Activated CD4-positive, alpha-beta T cell treated with anti-CD3 and anti-CD28 coated beads, Interleukin-2, amount 10 ng/mL, durations not matched to agents 24 days and 14 days (primary cell): Measurements from ENCODE around the gene PPP5C. TPM values are rescaled to one million over a fixed set of nuclear protein-coding genes. Genes with fewer than 3 reads are reported as not detected.
"Not testable (repeated sequence)": the region's sequence is repeated elsewhere in the genome, so short reads cannot be mapped to it uniquely, and the experiment has no call there.

Source experiments
- DNase-seq: peaks from one replicate; pipeline ENCODE4 v3.0.0; 2022
- H3K27ac Mint-ChIP-seq: one replicate; pipeline ENCODE4 v1.8.0; 2022; ENCODE audit warnings: mild to moderate bottlenecking, mixed read lengths
- H3K27me3 Mint-ChIP-seq: one replicate; pipeline ENCODE4 v1.8.0; 2022; ENCODE audit warnings: mixed read lengths
- H3K36me3 Mint-ChIP-seq: one replicate; pipeline ENCODE4 v1.8.0; 2022; ENCODE audit warnings: low read depth, mild to moderate bottlenecking, mixed read lengths
- H3K4me1 Mint-ChIP-seq: one replicate; pipeline ENCODE4 v1.8.0; 2021; ENCODE audit warnings: mixed read lengths
- H3K4me3 Mint-ChIP-seq: one replicate; pipeline ENCODE4 v1.8.0; 2022; ENCODE audit warnings: mild to moderate bottlenecking, moderate library complexity, mixed read lengths
- H3K9me3 Mint-ChIP-seq: one replicate; pipeline ENCODE4 v1.8.0; 2021; ENCODE audit warnings: mixed read lengths
- intact Hi-C: fragments of 100-400 bp; cut with micrococcal nuclease; formaldehyde crosslinking; loops from one replicate; pipeline ENCODE4 v1.15.1; 2023
- total RNA-seq: library from RNA; stranded (reverse); gene quantifications from 2 replicates; pipeline ENCODE4 v1.2.3, GENCODE V29; 2022

The PPP5C gene
- total RNA-seq, 1 donor from 2014 or later = 169 TPM

DNA sequence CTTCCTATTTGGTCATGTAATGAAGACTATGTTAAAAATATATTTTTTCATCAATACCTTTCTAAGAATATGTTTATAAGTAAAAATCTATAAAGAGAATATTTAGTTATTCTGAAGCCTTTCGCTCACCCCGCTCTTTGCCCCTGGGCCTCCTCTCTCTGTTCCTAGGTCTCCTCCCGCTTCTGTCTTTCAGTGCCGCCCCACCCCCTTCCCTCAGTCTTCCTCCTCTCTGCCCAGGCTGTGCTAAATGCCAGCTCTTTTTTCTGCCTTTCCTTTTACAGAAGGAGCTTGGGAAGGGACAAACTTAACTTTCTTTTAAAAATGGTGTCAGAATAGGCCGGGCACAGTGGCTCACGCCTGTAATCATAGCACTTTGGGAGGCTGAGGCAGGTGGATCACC is 27.3 kb upstream of the PPP5C start:
- Mint-ChIP-seq H3K4me1 (no peaks in the 10 kb centered on the region), H3K27me3 (peaks cover 2% of the 10 kb centered on the region), H3K36me3 (no peaks in the 10 kb centered on the region), H3K4me3 (no peak overlapping the region), H3K9me3 (no peaks in the 10 kb centered on the region), H3K27ac (no peak overlapping the region)
- intact Hi-C loops = no loop called here
- DNase-seq = no peak

DNA sequence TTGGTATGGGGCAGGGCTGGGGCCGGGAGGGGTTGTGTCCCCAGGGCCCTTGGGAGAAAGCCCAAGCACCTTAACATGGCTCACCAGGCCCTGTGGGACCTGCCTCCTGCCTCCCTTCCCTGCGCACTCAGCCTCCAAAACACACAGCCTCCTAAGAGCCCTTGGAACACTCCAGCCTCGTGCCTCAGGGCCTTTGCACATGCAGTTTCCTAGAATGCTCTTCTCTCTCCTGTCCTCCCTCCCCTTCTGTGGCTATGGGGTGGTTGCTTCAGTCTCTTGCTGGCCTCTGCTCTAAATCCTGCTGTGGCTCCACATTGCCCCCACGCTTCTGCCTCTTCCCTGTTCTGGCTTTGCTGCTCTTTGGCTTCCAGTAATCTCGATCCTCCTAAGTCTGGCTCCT is 26.3 kb upstream of the PPP5C start:
- Mint-ChIP-seq H3K9me3 (peaks cover 4% of the 10 kb centered on the region), H3K27ac (no peak overlapping the region), H3K27me3 (peaks cover 2% of the 10 kb centered on the region), H3K4me1 (no peaks in the 10 kb centered on the region), H3K4me3 (no peak overlapping the region), H3K36me3 (no peaks in the 10 kb centered on the region)
- no peak for DNase-seq
- intact Hi-C loops = no loop called here

DNA sequence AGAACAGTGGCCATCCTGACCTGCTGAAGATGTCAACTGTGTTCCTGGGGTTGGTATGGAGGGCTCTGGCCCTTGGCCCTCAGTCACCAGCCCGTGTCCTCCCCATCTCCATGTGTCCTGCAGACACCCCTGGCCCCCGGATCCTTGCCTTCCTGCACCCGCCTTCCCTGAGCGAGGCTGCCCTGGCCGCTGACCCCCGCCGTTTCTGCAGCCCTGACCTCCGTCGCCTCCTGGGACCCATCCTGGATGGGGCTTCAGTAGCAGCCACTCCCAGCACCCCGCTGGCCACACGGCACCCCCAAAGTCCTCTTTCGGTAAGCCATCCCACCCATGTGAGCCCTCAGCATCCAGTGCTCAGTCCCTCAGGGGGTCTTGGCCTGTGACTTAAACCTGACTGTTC is 25.2 kb upstream of the PPP5C start:
- Mint-ChIP-seq H3K9me3 (peaks cover 10% of the 10 kb centered on the region), H3K27me3 (no peaks in the 10 kb centered on the region), H3K4me1 (no peaks in the 10 kb centered on the region), H3K27ac (no peak overlapping the region), H3K36me3 (no peaks in the 10 kb centered on the region), H3K4me3 (no peak overlapping the region)
- no peak for DNase-seq
- intact Hi-C loops = no loop called here

DNA sequence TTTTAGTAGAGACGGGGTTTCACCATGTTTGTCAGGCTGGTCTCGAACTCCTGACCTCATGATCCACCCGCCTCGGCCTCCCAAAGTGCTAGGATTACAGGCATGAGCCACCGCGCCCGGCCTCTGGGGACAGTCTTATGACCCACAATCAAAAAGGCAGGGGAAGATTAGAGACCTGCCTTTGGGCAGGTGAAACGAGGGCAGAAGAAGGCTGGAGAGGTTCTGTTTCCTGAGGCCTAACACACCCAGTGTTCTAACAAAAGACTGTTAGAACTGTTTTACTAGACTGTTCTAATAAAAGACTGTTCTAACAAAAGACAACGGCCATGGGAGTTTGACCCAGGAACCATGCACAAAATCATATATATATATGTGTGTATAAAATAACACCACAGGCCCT is 23.7 kb upstream of the PPP5C start:
- H3K9me3 Mint-ChIP-seq, H3K27ac Mint-ChIP-seq, DNase-seq, H3K4me1 Mint-ChIP-seq, H3K4me3 Mint-ChIP-seq, intact Hi-C loops, H3K27me3 Mint-ChIP-seq, H3K36me3 Mint-ChIP-seq: not testable (repeated sequence)

DNA sequence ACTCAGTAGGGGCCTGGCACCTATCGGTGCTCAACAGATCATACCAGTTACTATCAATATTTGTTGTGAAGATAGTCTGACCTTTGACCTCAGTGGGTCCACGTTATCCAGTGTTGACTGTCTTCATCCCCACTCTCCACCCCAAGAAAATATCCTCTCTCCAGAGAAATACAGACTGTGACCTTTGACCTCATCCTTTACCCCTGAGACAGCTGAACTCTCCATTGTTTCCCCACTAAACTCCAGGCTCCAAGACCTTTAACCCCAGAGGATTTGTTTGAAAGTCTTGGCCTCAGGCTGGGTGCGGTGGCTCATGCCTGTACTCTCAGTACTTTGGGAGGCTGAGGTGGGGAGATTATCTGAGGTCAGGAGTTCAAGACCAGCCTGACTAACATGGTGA is 22.6 kb upstream of the PPP5C start:
- Mint-ChIP-seq H3K27me3 (no peaks in the 10 kb centered on the region), H3K4me3 (no peak overlapping the region), H3K36me3 (no peaks in the 10 kb centered on the region), H3K27ac (no peak overlapping the region), H3K4me1 (no peaks in the 10 kb centered on the region), H3K9me3 (peaks cover 10% of the 10 kb centered on the region)
- intact Hi-C loops = no loop called here
- DNase-seq = no peak

DNA sequence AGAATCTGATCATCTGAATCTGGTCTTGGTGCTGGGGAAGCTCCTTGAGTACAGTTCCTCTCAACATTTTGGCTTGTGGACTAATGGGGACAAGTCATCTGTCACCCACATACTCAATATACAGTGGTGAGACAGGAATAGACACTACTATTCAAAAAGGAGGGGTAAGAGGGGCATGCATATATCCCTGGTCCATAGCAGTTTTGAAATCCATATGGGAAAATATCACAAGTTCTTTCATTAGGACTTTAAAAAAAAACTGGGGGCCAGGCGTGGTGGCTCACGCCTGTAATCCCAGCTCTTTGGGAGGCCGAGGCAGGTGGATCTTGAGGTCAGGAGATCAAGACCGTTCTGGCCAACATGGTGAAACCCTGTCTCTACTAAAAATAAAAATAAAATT is 20.3 kb upstream of the PPP5C start:
- Mint-ChIP-seq H3K4me1 (no peaks in the 10 kb centered on the region), H3K27me3 (no peaks in the 10 kb centered on the region), H3K9me3 (peaks cover 24% of the 10 kb centered on the region), H3K27ac (no peak overlapping the region), H3K36me3 (no peaks in the 10 kb centered on the region), H3K4me3 (no peak overlapping the region)
- intact Hi-C loops = no loop called here
- DNase-seq = no peak

DNA sequence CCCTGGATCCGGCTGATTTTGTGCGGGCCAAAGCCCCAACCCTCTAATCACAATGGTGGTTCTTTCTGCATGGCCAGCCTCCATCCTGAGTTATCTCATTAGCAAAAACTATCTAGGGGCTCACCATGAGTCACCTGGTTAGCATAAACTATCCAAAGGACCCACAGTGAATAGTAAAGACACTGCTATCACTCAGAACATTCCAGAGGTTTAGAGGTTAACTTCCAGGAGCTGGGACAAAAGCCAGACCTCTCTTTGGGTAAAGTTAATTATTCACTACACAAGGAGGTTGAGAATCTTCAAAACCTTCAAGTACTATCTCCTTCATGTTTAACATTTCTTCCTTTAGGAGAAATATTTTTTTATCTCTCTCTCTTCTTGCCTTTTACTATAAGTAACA is 18.8 kb upstream of the PPP5C start:
- no peaks in the 10 kb centered on the region for H3K4me1 Mint-ChIP-seq
- no peak overlapping the region for H3K27ac Mint-ChIP-seq
- no peaks in the 10 kb centered on the region for H3K27me3 Mint-ChIP-seq
- H3K9me3 Mint-ChIP-seq = peaks cover 24% of the 10 kb centered on the region
- no peak for DNase-seq
- H3K4me3 Mint-ChIP-seq = no peak overlapping the region
- intact Hi-C loops = no loop called here
- H3K36me3 Mint-ChIP-seq = no peaks in the 10 kb centered on the region

DNA sequence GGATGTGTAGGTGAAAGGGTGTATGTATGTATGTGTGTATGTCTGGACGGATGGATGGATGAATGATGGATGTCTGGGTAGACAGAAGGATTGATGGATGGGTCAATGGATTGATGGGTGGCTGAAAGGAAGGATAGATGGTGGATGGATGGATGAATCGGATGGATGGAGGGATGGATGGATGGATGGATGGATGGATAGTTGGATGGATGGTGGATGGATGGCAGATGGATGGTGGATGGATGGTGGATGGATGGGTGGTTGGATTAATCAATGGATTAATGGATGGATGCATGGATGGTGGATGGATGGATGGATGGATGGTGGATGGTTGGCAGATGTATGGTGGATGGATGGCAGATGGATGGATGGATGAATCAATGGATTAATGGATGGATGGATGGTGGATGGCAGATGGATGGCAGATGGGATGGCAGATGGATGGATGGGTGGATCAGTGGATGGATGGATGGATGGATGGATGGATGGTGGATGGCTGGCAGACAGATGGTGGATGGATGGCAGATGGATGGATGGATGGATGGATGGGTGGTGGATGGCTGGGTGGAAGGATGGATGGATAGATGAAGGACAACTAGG is 16.5 kb upstream of the PPP5C start:
- peaks cover 21% of the 10 kb centered on the region for H3K9me3 Mint-ChIP-seq

DNA sequence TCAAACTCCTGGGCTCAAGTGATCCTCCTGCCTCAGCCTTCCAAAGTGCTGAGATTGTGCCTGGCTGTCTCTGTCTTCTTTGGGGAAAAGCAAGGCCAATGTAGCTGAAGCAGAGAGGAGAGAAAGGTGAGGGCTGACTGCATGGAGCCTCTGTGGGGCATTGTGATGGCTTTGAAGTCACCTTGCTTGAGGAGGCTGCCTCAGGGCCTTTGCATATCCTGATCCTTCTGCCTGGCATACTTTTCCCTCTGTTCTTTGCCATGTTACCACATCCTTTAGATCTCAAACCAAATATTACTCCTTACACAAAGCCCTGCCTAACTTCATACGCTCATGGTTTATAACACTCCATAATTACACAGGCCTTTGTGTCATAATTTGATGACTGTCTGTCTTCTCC is 9.4 kb upstream of the PPP5C start:
- Mint-ChIP-seq H3K27ac (no peak overlapping the region), H3K4me3 (no peak overlapping the region), H3K4me1 (no peaks in the 10 kb centered on the region), H3K36me3 (no peaks in the 10 kb centered on the region), H3K9me3 (no peaks in the 10 kb centered on the region), H3K27me3 (peaks cover 17% of the 10 kb centered on the region)
- no peak for DNase-seq
- intact Hi-C loops = no loop called here

More for the DNA sequence above, 16.5 kb upstream of the PPP5C start:
- intact Hi-C loops = no loop called here
- no peak overlapping the region for H3K27ac Mint-ChIP-seq
- no peak overlapping the region for H3K4me3 Mint-ChIP-seq
- H3K27me3 Mint-ChIP-seq = no peaks in the 10 kb centered on the region
- no peaks in the 10 kb centered on the region for H3K4me1 Mint-ChIP-seq
- DNase-seq = no peak
- H3K36me3 Mint-ChIP-seq = no peaks in the 10 kb centered on the region

DNA sequence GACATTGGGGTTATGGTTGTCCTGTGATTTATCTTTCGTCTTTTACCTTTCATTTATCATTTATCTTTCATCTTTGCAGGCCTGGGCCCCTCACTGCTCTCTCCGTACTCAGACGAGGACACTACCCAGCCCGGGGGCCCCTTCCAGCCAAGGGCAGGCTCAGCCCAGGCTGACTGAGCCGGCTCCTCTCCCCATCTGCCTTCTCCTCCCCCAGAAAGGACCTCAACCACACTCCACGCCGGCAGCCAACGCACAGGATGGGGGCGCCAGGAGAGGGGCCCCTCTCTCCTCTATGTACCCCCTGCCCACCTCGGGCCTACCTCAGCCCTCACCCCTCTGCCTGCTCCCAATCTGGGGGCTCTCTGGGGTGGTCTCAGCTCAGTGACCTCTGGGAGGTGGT is 7.4 kb upstream of the PPP5C start:
- Mint-ChIP-seq H3K4me3 (no peak overlapping the region), H3K9me3 (no peaks in the 10 kb centered on the region)

DNA sequence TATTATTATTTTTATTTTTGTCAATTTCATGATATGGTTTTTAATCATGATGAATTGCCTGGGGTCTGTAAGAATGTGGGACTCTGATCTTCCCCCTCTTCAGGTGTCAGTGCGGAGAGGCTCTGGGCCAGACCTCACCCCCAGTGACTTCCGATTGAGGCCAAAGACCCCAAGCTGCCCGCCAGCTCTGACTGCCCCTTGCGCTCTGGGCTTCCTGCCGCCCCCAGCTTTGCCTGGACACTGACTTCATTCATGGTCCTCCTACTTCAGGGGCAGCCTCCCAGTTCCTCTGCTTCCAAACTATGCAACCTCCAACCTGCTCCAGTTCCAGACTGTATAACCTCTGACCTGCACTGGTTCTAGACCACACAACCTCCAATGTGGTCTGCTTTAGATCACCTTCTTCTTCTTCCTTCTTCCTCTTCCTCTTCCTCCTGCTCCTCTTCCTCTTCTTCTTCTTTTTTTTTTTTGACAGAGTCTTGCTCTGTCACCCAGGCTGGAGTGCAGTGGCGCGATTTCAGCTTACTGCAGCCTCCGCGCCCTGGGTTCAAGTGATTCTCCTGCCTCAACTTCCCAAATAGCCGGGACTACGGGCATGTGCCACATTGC is 6.7 kb upstream of the PPP5C start:
- H3K36me3 Mint-ChIP-seq = no peaks in the 10 kb centered on the region
- DNase-seq = no peak
- H3K4me3 Mint-ChIP-seq = no peak overlapping the region
- no peaks in the 10 kb centered on the region for H3K9me3 Mint-ChIP-seq
- intact Hi-C loops = loop anchor here (10.0 kb wide), 1 partner anchor 455 kb away; the partner anchor contains the start of gene IRF2BP1
- peaks cover 29% of the 10 kb centered on the region for H3K27me3 Mint-ChIP-seq
- H3K4me1 Mint-ChIP-seq = no peaks in the 10 kb centered on the region
- H3K27ac Mint-ChIP-seq = no peak overlapping the region

More for the DNA sequence above, 7.4 kb upstream of the PPP5C start:
- no peaks in the 10 kb centered on the region for H3K36me3 Mint-ChIP-seq
- H3K27ac Mint-ChIP-seq = no peak overlapping the region
- intact Hi-C loops = no loop called here
- no peaks in the 10 kb centered on the region for H3K4me1 Mint-ChIP-seq
- peaks cover 29% of the 10 kb centered on the region for H3K27me3 Mint-ChIP-seq
- DNase-seq = no peak

DNA sequence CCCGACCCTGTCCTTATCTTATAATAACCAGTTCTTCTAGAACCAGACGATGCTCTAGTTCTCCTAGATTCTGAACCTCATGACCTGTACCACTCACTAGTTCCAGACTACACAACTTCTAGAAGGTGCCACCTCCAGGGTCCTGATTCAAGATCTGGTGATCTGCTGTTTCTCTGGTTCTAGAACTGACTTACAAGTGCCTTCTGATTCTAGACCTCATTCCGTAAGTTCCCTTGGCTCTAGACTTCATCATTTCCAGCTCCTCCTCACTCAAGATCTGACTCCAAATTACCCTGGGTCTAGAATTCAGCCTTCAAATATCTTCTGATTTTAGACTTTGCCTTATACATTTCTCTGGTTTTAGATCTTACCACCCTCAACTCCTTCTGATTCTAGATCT is 5.0 kb upstream of the PPP5C start:
- no peaks in the 10 kb centered on the region for H3K9me3 Mint-ChIP-seq
- no peak overlapping the region for H3K27ac Mint-ChIP-seq
- H3K4me1 Mint-ChIP-seq = peaks cover 8% of the 10 kb centered on the region
- H3K27me3 Mint-ChIP-seq = peaks cover 33% of the 10 kb centered on the region
- H3K36me3 Mint-ChIP-seq = no peaks in the 10 kb centered on the region
- intact Hi-C loops = loop anchor here (10.0 kb wide), 1 partner anchor 457 kb away; the partner anchor contains the start of gene IRF2BP1
- no peak overlapping the region for H3K4me3 Mint-ChIP-seq
- DNase-seq = no peak

DNA sequence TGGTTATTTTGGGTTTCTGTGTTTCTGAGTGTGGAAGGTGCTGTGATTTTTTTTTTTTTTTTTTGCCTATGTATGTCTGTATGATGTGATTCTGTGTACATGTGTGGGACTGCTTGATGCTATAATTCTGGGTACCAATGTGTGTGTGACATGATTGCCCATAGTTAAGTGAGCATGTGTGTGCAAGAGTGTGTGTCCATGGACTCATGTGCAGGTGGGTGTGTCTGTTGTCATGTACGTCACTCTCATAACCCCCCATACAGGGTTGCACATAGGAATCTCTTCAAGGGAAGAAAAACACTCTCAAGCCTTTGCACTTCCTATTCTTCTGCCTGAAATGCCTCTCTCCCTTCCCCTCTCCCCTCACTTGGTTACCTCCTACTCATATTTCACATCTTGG is 2.5 kb upstream of the PPP5C start:
- Mint-ChIP-seq H3K36me3 (peaks cover 17% of the 10 kb centered on the region), H3K4me3 (no peak overlapping the region), H3K9me3 (no peaks in the 10 kb centered on the region), H3K27me3 (peaks cover 28% of the 10 kb centered on the region), H3K4me1 (peaks cover 27% of the 10 kb centered on the region), H3K27ac (no peak overlapping the region)
- DNase-seq = no peak
- intact Hi-C loops = loop anchor here (10.0 kb wide), 1 partner anchor 460 kb away; the partner anchor contains the start of gene IRF2BP1

DNA sequence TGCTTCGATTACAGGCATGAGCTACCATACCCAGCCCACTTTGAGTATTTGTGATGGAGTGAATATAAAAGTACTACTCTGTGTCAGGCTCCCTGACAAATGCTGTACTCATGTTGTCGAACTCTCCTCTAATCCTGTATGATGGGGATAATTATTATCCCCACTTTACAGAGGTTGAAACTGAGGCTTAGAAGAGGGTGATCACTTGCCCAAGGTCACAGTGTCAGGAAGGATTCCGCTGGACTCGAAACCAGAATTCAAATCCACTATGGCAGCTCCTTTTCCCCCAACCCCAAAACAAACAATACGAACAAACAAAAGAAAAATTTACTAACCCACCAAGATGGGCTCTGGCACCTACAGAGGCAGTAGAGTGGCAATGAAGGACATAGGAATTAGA is 1.7 kb upstream of the PPP5C start:
- peaks cover 23% of the 10 kb centered on the region for H3K36me3 Mint-ChIP-seq
- no peak overlapping the region for H3K27ac Mint-ChIP-seq

DNA sequence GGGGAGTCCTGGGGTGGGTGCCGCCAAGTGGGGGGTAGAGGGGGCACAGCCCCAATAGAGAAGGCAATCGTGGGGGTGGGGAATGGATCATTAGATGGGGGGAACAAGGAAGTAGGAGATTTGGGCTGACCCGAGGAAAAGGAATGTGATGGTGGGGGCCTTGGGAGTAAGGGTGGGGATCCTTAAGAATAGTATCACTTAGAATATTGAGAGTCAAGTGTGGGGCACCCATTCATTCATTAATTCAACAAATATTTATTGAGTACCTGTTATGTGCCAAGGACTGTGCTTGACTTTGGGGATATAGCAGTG is 641 bp downstream of the PPP5C start:
- Mint-ChIP-seq H3K9me3 (no peaks in the 10 kb centered on the region), H3K27ac (peak overlapping the region; percentile 93), H3K4me3 (peak overlapping the region; percentile 93), H3K36me3 (peaks cover 32% of the 10 kb centered on the region), H3K27me3 (peaks cover 16% of the 10 kb centered on the region), H3K4me1 (peaks cover 52% of the 10 kb centered on the region)
- intact Hi-C loops = loop anchor here (1.0 to 10.0 kb wide), 3 partner anchors 48 to 463 kb away; partner anchors contain the start of genes DACT3 and IRF2BP1
- DNase-seq = no peak

More for the DNA sequence above, 1.7 kb upstream of the PPP5C start:
- peaks cover 25% of the 10 kb centered on the region for H3K27me3 Mint-ChIP-seq
- peak overlapping the region; percentile 93 for H3K4me3 Mint-ChIP-seq
- H3K4me1 Mint-ChIP-seq = peaks cover 35% of the 10 kb centered on the region
- intact Hi-C loops = loop anchor here (5.0 to 10.0 kb wide), 2 partner anchors 317 to 460 kb away; partner anchors contain the start of genes DACT3 and IRF2BP1
- DNase-seq = no peak
- no peaks in the 10 kb centered on the region for H3K9me3 Mint-ChIP-seq
